22Rv1 (cell line): ENCODE results near the gene TENM4.

Experiments used
- H3K27ac ChIP-seq: fragments of 450-650 bp; 2 replicates; pipeline ENCODE4 v1.5.1; 2017
- ZFX ChIP-seq: fragments of 450-650 bp; IDR thresholded peaks from 2 replicates; pipeline ENCODE4 v1.6.1; 2017; ENCODE audit warnings: antibody characterized with exemption, borderline replicate concordance
- TF ChIP-seq, protein P1 (sequence below): fragments of 450-650 bp; IDR thresholded peaks from 2 replicates; pipeline ENCODE4 v1.5.1; 2017; ENCODE audit warnings: mild to moderate bottlenecking

TENM4 gene

DNA sequence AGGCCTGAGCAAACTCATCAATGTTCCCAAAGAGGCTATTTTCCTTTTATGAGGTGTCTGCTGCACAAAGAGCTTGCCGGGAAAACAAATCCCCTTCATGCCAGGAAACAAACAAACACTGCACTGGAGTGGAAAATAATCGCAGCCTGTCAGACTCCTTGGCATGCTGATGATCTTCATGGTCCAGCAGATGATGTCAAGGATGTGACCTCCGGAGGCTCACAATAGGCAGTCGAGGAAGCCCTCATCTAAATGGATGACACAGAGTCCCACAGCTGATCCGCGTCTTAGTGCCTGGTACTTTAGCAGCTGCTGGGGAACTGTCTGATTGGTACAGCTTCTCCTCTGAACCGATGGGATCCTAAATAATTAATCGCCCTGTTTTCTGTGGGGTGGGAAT is 187.6 kb downstream of the TENM4 start:
- no peak overlapping the region for H3K27ac ChIP-seq
- TF ChIP-seq, protein P1, sequence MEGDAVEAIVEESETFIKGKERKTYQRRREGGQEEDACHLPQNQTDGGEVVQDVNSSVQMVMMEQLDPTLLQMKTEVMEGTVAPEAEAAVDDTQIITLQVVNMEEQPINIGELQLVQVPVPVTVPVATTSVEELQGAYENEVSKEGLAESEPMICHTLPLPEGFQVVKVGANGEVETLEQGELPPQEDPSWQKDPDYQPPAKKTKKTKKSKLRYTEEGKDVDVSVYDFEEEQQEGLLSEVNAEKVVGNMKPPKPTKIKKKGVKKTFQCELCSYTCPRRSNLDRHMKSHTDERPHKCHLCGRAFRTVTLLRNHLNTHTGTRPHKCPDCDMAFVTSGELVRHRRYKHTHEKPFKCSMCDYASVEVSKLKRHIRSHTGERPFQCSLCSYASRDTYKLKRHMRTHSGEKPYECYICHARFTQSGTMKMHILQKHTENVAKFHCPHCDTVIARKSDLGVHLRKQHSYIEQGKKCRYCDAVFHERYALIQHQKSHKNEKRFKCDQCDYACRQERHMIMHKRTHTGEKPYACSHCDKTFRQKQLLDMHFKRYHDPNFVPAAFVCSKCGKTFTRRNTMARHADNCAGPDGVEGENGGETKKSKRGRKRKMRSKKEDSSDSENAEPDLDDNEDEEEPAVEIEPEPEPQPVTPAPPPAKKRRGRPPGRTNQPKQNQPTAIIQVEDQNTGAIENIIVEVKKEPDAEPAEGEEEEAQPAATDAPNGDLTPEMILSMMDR = no peak

DNA sequence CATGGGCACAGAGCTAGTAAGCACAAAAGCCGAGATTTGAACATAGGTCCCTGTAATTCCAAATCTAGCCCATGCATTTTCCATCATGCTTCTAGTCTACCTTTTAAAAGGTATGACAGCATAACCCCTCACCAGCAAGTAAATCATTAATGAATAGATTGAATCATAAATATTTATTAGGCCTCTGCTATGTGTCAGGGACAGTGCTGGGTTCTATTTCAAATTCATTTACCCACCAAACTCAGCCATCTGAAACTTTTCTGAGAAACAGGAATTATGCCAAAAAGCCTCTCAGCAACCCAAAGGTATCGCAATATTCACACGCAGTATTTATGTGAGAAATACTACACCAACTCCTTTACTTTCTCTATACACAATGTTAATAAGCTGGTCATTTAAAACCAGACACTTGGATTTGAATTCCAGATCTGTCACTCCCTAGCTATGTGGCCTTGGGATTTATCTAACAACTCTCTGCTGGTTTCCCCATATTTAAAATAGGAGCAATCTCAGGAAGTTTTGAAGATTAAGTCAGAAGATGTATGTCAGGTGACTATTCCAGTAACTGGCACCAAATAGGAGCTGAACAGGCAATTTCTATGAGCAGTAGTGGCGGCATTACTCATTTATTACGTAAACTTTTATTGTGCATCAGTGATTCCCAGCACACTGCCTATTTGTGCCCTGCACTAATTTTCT is 191.4 kb downstream of the TENM4 start:
- H3K27ac ChIP-seq = no peak overlapping the region
- no peak for TF ChIP-seq ZFX
- TF ChIP-seq, protein P1 = no peak

DNA sequence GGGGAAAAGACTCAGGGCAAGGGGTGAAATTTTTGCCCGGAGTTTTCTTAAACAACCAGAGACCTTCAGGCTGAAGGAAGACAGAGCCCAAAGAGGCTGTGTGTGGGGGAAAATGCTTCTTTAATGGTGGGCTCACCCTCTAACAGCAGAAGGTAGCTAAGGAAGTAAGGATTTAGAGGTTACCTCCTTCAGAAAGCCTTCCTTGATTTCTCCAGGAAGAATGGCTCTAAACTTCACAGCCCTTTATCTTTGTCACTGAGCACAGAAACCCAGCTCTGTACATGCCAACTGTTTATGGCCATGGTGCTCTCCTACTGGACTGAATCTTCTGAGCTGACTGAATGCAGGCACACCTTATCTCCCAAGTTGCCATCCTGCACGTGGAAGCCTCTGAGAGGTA is 196.0 kb downstream of the TENM4 start:
- TF ChIP-seq, protein P1 = no peak

DNA sequence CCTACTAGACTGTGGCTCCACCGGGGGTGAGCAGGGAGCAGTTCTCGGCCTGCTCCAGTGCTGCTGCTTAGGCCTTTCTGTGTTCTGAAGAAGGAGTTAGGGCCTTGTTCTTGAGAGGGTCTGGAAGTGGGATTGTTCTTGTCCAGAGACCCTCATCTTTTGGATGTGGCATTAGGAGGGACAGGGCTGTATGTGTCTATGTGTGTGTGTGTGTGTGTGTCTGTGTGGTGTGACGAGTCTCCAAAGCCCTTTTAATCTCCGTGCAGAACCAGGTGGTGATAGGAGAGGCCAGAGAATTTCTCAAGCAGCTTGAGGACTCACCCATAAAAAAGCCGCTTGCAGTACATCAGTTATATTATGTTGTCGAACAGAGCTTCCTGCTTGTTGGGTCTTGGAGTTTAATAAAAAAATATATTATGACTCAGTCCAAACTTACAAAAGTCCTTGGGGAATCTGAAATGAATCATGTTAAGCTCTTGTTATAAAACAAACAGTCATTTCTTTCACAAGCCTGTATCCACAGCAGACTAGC is 196.5 kb downstream of the TENM4 start:
- no peak for TF ChIP-seq ZFX
- TF ChIP-seq, protein P1 = no peak
- no peak overlapping the region for H3K27ac ChIP-seq

More for the DNA sequence above, 196.0 kb downstream of the TENM4 start:
- H3K27ac ChIP-seq = no peak overlapping the region

GRCh38 chr11:79243422-79244210 is 197.2 kb downstream of the TENM4 start:
- TF ChIP-seq, protein P1 = no peak
- no peak for TF ChIP-seq ZFX
- no peak overlapping the region for H3K27ac ChIP-seq

GRCh38 chr11:79242616-79243015 is 198.2 kb downstream of the TENM4 start:
- no peak overlapping the region for H3K27ac ChIP-seq
- TF ChIP-seq, protein P1 = no peak
- TF ChIP-seq ZFX = no peak

- H3K27ac ChIP-seq = no peak overlapping the region
- TF ChIP-seq, protein P1 = no peak
- no peak for TF ChIP-seq ZFX
These were observed 199.0 kb downstream of the TENM4 start for GRCh38 chr11:79241852-79242241.
